HK-2 (cell line): ENCODE results near the gene PDE9A.
"Not testable (repeated sequence)": the region's sequence is repeated elsewhere in the genome, so short reads cannot be mapped to it uniquely, and the experiment has no call there.

Experiments
- DNase-seq: peaks from one replicate; pipeline ENCODE4 v3.0.0-alpha.2; 2018; ENCODE audit not compliant: unreplicated experiment

Gene PDE9A

GRCh38 chr21:42794551-42794950 is 141.1 kb downstream of the PDE9A start:
- no peak for DNase-seq

GRCh38 chr21:42796327-42797062 is 143.1 kb downstream of the PDE9A start:
- DNase-seq, result no peak

GRCh38 chr21:42797522-42797921 is 144.1 kb downstream of the PDE9A start:
- no peak for DNase-seq

- no peak for DNase-seq
Measured at GRCh38 chr21:42798106-42798505, 144.7 kb downstream of the PDE9A start.

GRCh38 chr21:42799516-42799915 is 146.1 kb downstream of the PDE9A start:
- no peak for DNase-seq

- DNase-seq, result no peak
Measured at GRCh38 chr21:42799948-42800347, 146.5 kb downstream of the PDE9A start.

- DNase-seq, result not testable (repeated sequence)
Measured at GRCh38 chr21:42801616-42802015, 148.2 kb downstream of the PDE9A start.

- no peak for DNase-seq
Measured at GRCh38 chr21:42806509-42807140, 153.2 kb downstream of the PDE9A start.

- not testable (repeated sequence) for DNase-seq
Measured at GRCh38 chr21:42807293-42807895, 154.0 kb downstream of the PDE9A start.

- no peak for DNase-seq
Measured at GRCh38 chr21:42807938-42808613, 154.7 kb downstream of the PDE9A start.

GRCh38 chr21:42809171-42809570 is 155.8 kb downstream of the PDE9A start:
- DNase-seq, result no peak

GRCh38 chr21:42809577-42810475 is 156.4 kb downstream of the PDE9A start:
- DNase-seq, result no peak

- no peak for DNase-seq
Measured at GRCh38 chr21:42811960-42812359, 158.5 kb downstream of the PDE9A start.

- not testable (repeated sequence) for DNase-seq
Measured at GRCh38 chr21:42812528-42813241, 159.3 kb downstream of the PDE9A start.

- no peak for DNase-seq
Measured at GRCh38 chr21:42815217-42815616, 161.8 kb downstream of the PDE9A start.

- DNase-seq, result peak; percentile 10
Measured at GRCh38 chr21:42818328-42818749, 164.9 kb downstream of the PDE9A start.

GRCh38 chr21:42819861-42820615 is 166.6 kb downstream of the PDE9A start:
- DNase-seq, result no peak

- DNase-seq, result no peak
Measured at GRCh38 chr21:42820616-42821465, 167.4 kb downstream of the PDE9A start.
